Panc1 (cell line): ENCODE measurements around the gene CDRT15.

Experiments used
- CTCF ChIP-seq: fragments of 450-650 bp; IDR thresholded peaks from 2 replicates; pipeline ENCODE4 v1.5.1; 2017; ENCODE audit warnings: mild to moderate bottlenecking
- POLR2AphosphoS5 ChIP-seq: IDR thresholded peaks from 2 replicates; pipeline ENCODE4 v1.6.1; 2012; ENCODE audit warnings: mild to moderate bottlenecking, low read depth, low read length, moderate library complexity

GRCh38 chr17:14281530-14281929, 44.9 kb upstream of the CDRT15 start:
- TF ChIP-seq CTCF (no peak), POLR2AphosphoS5 (no peak)
